CD4-positive, alpha-beta T cell treated with Interleukin-17A for 1 hour (primary cell): ENCODE measurements around the gene MTCL1.

Source experiments
- DNase-seq: peaks from one replicate; pipeline ENCODE4 v3.0.0-alpha.2; 2020

The MTCL1 gene

GRCh38 chr18:8776013-8776943, 70.9 kb downstream of the MTCL1 start:
- DNase-seq = no peak

GRCh38 chr18:8777846-8778245, 72.5 kb downstream of the MTCL1 start:
- DNase-seq = no peak

GRCh38 chr18:8778386-8778785, 73.0 kb downstream of the MTCL1 start:
- DNase-seq = no peak

GRCh38 chr18:8778824-8779223, 73.5 kb downstream of the MTCL1 start:
- DNase-seq = no peak

GRCh38 chr18:8779251-8779650, 73.9 kb downstream of the MTCL1 start:
- no peak for DNase-seq

GRCh38 chr18:8780227-8780626, 74.9 kb downstream of the MTCL1 start:
- no peak for DNase-seq

- DNase-seq = no peak
These were observed 76.3 kb downstream of the MTCL1 start for GRCh38 chr18:8781671-8782070.

GRCh38 chr18:8783335-8783993, 78.1 kb downstream of the MTCL1 start:
- DNase-seq = no peak

- DNase-seq = no peak
These were observed 78.7 kb downstream of the MTCL1 start for GRCh38 chr18:8783994-8784530.

GRCh38 chr18:8785261-8785660, 79.9 kb downstream of the MTCL1 start:
- no peak for DNase-seq

GRCh38 chr18:8785855-8786482, 80.6 kb downstream of the MTCL1 start:
- no peak for DNase-seq

- no peak for DNase-seq
These were observed 81.4 kb downstream of the MTCL1 start for GRCh38 chr18:8786483-8787370.

- no peak for DNase-seq
These were observed 82.0 kb downstream of the MTCL1 start for GRCh38 chr18:8787371-8787670.

- DNase-seq = no peak
These were observed 82.4 kb downstream of the MTCL1 start for GRCh38 chr18:8787794-8788193.

- DNase-seq = no peak
These were observed 83.4 kb downstream of the MTCL1 start for GRCh38 chr18:8788503-8789429.

GRCh38 chr18:8791171-8791651, 85.9 kb downstream of the MTCL1 start:
- DNase-seq = no peak

GRCh38 chr18:8792688-8793316, 87.4 kb downstream of the MTCL1 start:
- DNase-seq = no peak

- no peak for DNase-seq
These were observed 88.2 kb downstream of the MTCL1 start for GRCh38 chr18:8793445-8794155.

- no peak for DNase-seq
These were observed 89.0 kb downstream of the MTCL1 start for GRCh38 chr18:8794156-8794933.
